ENCODE measurements around the gene MAP3K14.

The MAP3K14 gene

DNA sequence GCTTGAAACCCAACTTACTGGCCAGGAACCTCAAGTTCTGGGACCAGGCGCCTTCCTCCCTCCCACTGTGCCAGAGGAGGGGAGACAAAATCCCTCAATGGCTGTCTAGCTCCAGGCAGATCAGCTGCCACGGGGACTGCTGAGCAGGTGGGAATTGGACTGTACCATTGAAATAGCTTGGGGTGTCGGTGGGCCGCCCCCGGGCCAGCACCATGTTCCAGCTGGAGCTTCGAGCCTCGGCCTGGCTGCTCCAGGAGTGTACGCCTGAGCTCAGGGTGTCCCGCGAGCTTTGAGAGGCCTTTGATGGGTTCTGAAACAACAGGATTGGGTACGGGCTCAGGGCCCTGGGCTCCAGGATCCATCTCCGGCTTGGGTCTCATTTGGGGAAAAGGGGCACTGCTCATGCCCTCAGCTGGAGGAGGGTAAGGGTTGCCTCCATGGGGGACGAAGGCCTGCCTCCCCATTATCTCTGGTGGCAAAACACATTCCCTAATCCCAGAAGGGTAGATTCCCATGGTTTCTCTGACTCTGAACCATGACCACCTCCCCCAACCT, 50.4 kb downstream of the MAP3K14 start:
- in situ Hi-C loops (cut with HindIII; ENCODE audit: low sequenced_read_pairs), result no loop called here
- no peak for DNase-seq (ENCODE audit: low read depth, low spot score)
- H3K4me3 ChIP-seq (ENCODE audit: low read depth, low read length), result no peak overlapping the region
- TF ChIP-seq CTCF (IDR thresholded peaks at IDR 0.05; ENCODE audit: low read depth, low read length), result no peak

DNA sequence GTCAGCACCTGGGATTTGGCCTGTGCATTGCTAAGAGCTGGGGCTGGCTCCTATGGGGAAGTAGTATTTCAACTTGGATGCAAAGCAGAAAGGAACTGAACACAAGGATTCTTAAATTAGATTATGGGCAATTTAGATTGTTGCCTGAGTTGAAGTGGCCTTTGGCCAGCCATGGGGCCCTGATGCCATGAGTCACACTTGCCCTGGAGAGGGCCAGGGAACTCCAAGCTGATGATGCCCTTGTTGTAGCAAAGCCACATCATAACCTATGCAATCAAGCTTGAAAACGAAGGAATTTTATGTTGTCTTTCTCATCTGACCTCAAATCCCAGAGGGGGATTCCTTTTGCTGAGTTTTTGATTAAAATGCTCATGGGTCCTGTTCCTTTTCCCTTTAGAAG, 51.0 kb downstream of the MAP3K14 start:
- in situ Hi-C loops (cut with HindIII; ENCODE audit: low sequenced_read_pairs), result no loop called here
- no peak for TF ChIP-seq CTCF (IDR thresholded peaks at IDR 0.05; ENCODE audit: low read depth, low read length)
- DNase-seq (ENCODE audit: low read depth, low spot score), result peak; percentile 82

GRCh38 chr17:45264988-45265387, 51.8 kb downstream of the MAP3K14 start:
- no peak for DNase-seq (ENCODE audit: low read depth, low spot score)
- in situ Hi-C loops (cut with HindIII; ENCODE audit: low sequenced_read_pairs), result no loop called here
- no peak for TF ChIP-seq CTCF (IDR thresholded peaks at IDR 0.05; ENCODE audit: low read depth, low read length)

More for the DNA sequence above, 51.0 kb downstream of the MAP3K14 start:
- no peak overlapping the region for H3K4me3 ChIP-seq (ENCODE audit: low read depth, low read length)

GRCh38 chr17:45264430-45264829, 52.4 kb downstream of the MAP3K14 start:
- no peak overlapping the region for H3K4me3 ChIP-seq (ENCODE audit: low read depth, low read length)
- TF ChIP-seq CTCF (IDR thresholded peaks at IDR 0.05; ENCODE audit: low read depth, low read length), result no peak
- in situ Hi-C loops (cut with HindIII; ENCODE audit: low sequenced_read_pairs), result no loop called here
- DNase-seq (ENCODE audit: low read depth, low spot score), result no peak

More at GRCh38 chr17:45264988-45265387, 51.8 kb downstream of the MAP3K14 start:
- H3K4me3 ChIP-seq (ENCODE audit: low read depth, low read length), result no peak overlapping the region

DNA sequence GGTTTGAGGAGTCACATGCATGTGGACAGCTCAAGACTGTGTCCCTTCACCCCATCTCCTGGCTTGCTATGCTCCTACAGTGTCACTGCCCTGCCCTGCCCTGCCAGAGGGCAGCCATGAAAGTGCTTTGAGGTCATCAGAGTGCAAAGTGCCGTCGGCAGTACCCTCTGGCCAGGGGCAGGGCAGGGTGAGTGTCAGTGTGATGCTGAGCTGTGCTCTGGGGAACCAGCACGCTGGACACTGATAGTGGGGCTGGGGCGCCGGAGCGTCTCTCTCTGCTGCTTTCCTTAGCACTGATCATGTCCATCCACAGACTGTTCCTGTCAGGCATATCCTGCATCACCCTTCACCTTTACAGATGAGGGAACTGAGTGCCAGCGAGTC, 53.4 kb downstream of the MAP3K14 start:
- TF ChIP-seq CTCF (IDR thresholded peaks at IDR 0.05; ENCODE audit: low read depth, low read length), result no peak
- H3K4me3 ChIP-seq (ENCODE audit: low read depth, low read length), result no peak overlapping the region
- in situ Hi-C loops (cut with HindIII; ENCODE audit: low sequenced_read_pairs), result no loop called here
- DNase-seq (ENCODE audit: low read depth, low spot score), result no peak

GRCh38 chr17:45262516-45263476, 54.0 kb downstream of the MAP3K14 start:
- TF ChIP-seq CTCF (IDR thresholded peaks at IDR 0.05; ENCODE audit: low read depth, low read length), result peak; percentile 22
- in situ Hi-C loops (cut with HindIII; ENCODE audit: low sequenced_read_pairs), result no loop called here
- no peak overlapping the region for H3K4me3 ChIP-seq (ENCODE audit: low read depth, low read length)
- DNase-seq (ENCODE audit: low read depth, low spot score), result peak; percentile 79
